Endothelial cell (in vitro differentiated cells): ENCODE results near the gene ZNHIT6. TPM values are rescaled to one million over a fixed set of nuclear protein-coding genes. Genes with fewer than 3 reads are reported as not detected.

Experiments used
- DNase-seq: peaks from one replicate; pipeline ENCODE4 v3.0.0; 2021; ENCODE audit warnings: low spot score
- H3K27ac Mint-ChIP-seq: one replicate; pipeline ENCODE4 v1.8.0; 2021; ENCODE audit warnings: mixed read lengths, inconsistent platforms; ENCODE audit not compliant: unreplicated experiment
- H3K27me3 Mint-ChIP-seq: one replicate; pipeline ENCODE4 v1.8.0; 2021; ENCODE audit warnings: mild to moderate bottlenecking, moderate library complexity, mixed read lengths, inconsistent platforms; ENCODE audit not compliant: unreplicated experiment
- H3K36me3 Mint-ChIP-seq: one replicate; pipeline ENCODE4 v1.8.0; 2021; ENCODE audit warnings: mild to moderate bottlenecking, low read depth, mixed read lengths, inconsistent platforms; ENCODE audit not compliant: unreplicated experiment
- H3K4me1 Mint-ChIP-seq: one replicate; pipeline ENCODE4 v1.8.0; 2021; ENCODE audit warnings: mild to moderate bottlenecking, mixed read lengths, inconsistent platforms; ENCODE audit not compliant: unreplicated experiment
- H3K4me3 Mint-ChIP-seq: one replicate; pipeline ENCODE4 v1.8.0; 2021; ENCODE audit warnings: mild to moderate bottlenecking, mixed read lengths, inconsistent platforms; ENCODE audit not compliant: unreplicated experiment
- H3K9me3 Mint-ChIP-seq: one replicate; pipeline ENCODE4 v1.8.0; 2021; ENCODE audit warnings: mixed read lengths, inconsistent platforms; ENCODE audit not compliant: unreplicated experiment
- total RNA-seq: library from RNA; stranded (reverse); fragmentation: NEBNext Ultra II Directional; extraction: Animal tissue kit (Norgen Biotek cat#: 25700); gene quantifications from one replicate; pipeline ENCODE4 v1.2.1, GENCODE V29; 2021; ENCODE audit not compliant: unreplicated experiment
- TF ChIP-seq, protein P1 (sequence below): fragments of 200-600 bp; sonication (generic); IDR thresholded peaks from one replicate; pipeline ENCODE4 v1.5.0; 2021; ENCODE audit warnings: antibody characterized with exemption; ENCODE audit not compliant: unreplicated experiment

ZNHIT6 gene
- total RNA-seq, 1 donor from 2014 or later, result 22.6 TPM

DNA sequence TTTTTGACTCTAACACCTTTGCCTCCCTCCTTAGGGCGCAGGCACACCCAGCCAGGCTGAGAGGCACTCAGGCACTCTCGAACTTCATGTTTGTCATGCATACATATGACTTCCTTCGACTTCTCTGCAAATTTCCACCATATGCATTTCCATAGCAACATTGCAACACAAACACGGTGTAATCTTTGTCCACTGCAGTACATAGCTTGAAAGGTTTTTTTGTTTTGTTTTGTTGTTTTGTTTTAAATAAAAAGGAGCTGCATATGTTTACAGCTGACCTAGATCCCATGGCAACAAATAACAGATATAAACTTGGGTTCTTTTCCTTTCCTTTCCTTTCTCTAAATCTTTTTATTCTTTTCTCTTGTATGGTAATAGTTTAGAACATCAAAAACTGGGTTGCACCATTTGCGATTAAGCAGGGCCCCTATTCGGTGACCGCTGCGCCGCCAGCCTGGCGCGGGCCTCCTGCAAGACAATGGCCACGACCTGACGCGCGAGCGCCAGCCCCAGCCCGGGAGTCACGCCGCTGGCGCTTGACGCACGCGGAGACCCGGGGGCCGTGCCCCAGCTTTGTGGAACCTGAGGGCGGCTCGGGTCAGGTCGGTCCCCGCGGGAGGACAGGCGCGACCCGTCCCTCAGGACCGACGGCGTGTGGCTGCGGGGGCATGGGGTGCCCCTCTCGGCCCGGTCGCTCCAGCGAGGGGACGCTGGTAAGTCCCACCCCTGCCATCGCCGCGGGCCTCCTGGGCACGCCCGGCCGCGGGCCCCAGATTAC is 92.5 kb downstream of the ZNHIT6 start:
- Mint-ChIP-seq H3K27ac (no peak overlapping the region), H3K4me3 (no peak overlapping the region), H3K27me3 (peaks cover 5% of the 10 kb centered on the region), H3K36me3 (peaks cover 6% of the 10 kb centered on the region), H3K4me1 (no peaks in the 10 kb centered on the region), H3K9me3 (no peaks in the 10 kb centered on the region)
- TF ChIP-seq, protein P1, sequence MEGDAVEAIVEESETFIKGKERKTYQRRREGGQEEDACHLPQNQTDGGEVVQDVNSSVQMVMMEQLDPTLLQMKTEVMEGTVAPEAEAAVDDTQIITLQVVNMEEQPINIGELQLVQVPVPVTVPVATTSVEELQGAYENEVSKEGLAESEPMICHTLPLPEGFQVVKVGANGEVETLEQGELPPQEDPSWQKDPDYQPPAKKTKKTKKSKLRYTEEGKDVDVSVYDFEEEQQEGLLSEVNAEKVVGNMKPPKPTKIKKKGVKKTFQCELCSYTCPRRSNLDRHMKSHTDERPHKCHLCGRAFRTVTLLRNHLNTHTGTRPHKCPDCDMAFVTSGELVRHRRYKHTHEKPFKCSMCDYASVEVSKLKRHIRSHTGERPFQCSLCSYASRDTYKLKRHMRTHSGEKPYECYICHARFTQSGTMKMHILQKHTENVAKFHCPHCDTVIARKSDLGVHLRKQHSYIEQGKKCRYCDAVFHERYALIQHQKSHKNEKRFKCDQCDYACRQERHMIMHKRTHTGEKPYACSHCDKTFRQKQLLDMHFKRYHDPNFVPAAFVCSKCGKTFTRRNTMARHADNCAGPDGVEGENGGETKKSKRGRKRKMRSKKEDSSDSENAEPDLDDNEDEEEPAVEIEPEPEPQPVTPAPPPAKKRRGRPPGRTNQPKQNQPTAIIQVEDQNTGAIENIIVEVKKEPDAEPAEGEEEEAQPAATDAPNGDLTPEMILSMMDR, result no peak
- DNase-seq, result no peak

DNA sequence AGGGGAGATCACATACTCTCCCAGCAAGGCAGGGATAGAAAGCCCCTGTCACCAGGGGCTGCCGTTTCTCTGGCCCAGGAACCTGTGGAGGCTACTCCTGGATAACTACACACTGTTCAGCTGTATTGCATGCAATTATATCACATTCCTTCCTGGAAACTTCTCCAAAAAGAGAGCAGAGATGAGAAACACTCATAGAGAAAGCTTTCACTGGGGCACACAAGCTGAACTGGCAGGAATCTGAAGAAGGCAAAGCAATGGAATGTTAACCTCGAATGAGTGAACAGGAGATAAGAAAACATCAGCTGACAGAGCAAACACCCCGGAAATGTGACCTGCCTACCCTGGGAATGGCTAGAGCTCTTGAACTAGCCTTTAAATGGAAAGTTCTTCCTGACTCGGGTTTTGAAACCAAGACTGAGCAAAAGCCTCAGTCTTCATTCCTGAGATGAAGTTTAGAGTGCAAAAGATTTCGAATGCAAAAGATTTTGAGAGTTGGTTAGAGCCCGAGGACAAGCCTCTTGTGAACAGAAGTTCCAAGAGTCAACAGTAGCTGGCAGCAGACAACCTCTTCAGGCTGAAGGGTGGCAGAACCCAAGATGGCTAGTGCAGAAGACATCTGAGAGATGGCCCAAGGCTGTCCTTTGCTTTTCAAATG is 95.4 kb downstream of the ZNHIT6 start:
- DNase-seq, result no peak
- Mint-ChIP-seq H3K4me3 (no peak overlapping the region), H3K27ac (no peak overlapping the region), H3K36me3 (peaks cover under 1% of the 10 kb centered on the region), H3K4me1 (no peaks in the 10 kb centered on the region), H3K9me3 (no peaks in the 10 kb centered on the region), H3K27me3 (peaks cover 4% of the 10 kb centered on the region)
- TF ChIP-seq, protein P1, result no peak

DNA sequence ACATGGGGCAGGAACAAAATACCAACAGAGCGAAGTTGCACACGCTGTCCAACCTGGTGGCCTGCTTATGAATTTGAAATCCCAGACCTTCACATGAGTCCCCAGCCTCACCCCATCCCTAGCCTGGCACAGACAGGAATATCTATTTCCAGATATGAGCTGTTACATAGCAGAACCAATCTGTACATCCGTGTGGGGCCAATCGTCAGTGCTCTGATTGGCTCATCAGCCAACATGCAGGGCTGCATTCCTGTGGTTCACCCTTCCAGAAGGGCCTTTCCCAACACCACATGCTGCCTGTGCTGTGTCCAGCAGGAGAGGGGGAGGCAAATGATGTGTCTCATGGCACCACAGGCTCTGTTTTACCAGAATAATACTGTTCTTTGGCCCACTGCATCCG is 96.4 kb downstream of the ZNHIT6 start:
- Mint-ChIP-seq H3K4me1 (no peaks in the 10 kb centered on the region), H3K27ac (no peak overlapping the region), H3K27me3 (peaks cover 4% of the 10 kb centered on the region), H3K36me3 (peaks cover 6% of the 10 kb centered on the region), H3K9me3 (no peaks in the 10 kb centered on the region), H3K4me3 (no peak overlapping the region)
- TF ChIP-seq, protein P1, result no peak
- DNase-seq, result no peak

DNA sequence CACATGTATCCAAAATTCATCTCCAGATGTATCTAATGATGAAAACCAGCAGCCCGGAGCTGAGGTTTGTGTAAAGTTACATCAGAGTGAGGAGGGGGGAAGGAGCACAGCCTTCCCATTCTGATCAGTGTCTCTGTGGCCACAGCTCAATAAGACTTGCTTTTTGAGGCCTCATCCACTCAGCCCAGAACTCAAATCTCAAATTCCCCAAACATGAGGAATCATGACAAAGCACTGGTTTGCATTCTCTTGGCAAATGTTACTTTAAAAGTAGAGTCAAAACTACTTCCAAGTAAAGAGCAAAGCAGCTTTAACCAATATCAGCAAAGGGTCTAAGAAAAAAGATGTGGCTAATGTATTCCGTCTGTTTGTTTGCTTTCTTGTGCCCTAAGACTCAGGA is 96.8 kb downstream of the ZNHIT6 start:
- DNase-seq, result no peak
- H3K27me3 Mint-ChIP-seq, result peaks cover 4% of the 10 kb centered on the region
- no peaks in the 10 kb centered on the region for H3K4me1 Mint-ChIP-seq
- H3K4me3 Mint-ChIP-seq, result no peak overlapping the region
- peaks cover 6% of the 10 kb centered on the region for H3K36me3 Mint-ChIP-seq
- no peaks in the 10 kb centered on the region for H3K9me3 Mint-ChIP-seq
- TF ChIP-seq, protein P1, result no peak
- no peak overlapping the region for H3K27ac Mint-ChIP-seq

DNA sequence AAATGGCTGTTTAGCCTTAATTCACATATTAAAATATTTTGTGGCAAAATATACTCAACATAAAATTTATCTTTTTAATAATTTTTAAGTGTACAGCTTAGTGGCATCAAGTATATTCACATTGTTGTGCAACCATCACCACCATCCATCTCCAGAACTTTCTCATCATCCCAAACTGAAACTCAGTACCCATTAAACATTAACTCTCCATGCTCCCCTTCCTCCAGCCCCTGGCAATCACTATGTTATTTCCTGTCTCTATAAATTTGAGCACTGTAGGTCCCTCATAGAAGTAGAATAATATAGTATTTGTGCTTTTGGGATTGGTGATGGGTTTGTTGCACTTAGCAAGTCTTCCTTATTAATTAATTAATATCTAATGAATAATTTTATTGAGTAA is 98.3 kb downstream of the ZNHIT6 start:
- Mint-ChIP-seq H3K36me3 (peaks cover 6% of the 10 kb centered on the region), H3K27me3 (peaks cover 4% of the 10 kb centered on the region), H3K4me3 (no peak overlapping the region), H3K9me3 (no peaks in the 10 kb centered on the region), H3K27ac (no peak overlapping the region), H3K4me1 (no peaks in the 10 kb centered on the region)
- TF ChIP-seq, protein P1, result no peak
- no peak for DNase-seq
